Body of pancreas (tissue), 4 donors: ENCODE results near the gene MOGAT2. TPM values are rescaled to one million over a fixed set of nuclear protein-coding genes. Genes with fewer than 3 reads are reported as not detected.
A peak's percentile ranks its signal among the peaks of the same experiment; 100 is the strongest.

Source experiments
- ATAC-seq: fragments of 150-250 bp; one replicate; pipeline ENCODE4 v1.9.1; 2016
- DNase-seq, 4 donors: peaks; one replicate each; pipeline ENCODE4 v3.0.0-alpha.2; 2019
- H3K27ac ChIP-seq, 4 donors: fragments of 200-600 bp; sonication (generic); 1 replicate in 3 of 4; 2 replicates in 1 of 4; pipeline versions ENCODE4 v1.5.1 to v1.6.1; 2016 to 2019; ENCODE audit warnings: mild to moderate bottlenecking in 1 of 4, mixed read lengths in 1 of 4, moderate library complexity in 1 of 4
- H3K27me3 ChIP-seq, 2 donors: fragments of 200-600 bp; sonication (generic); one replicate each; pipeline ENCODE4 v1.6.0; 2016; ENCODE audit warnings: mild to moderate bottlenecking in 1 of 2
- H3K36me3 ChIP-seq, 2 donors: fragments of 200-600 bp; sonication (generic); replicated peaks in 1 of 2; 2 replicates each; pipeline ENCODE4 v1.5.1; 2016; ENCODE audit warnings: low read depth in 2 of 2; ENCODE audit not compliant: insufficient read depth in 1 of 2
- H3K4me1 ChIP-seq: fragments of 200-600 bp; sonication (generic); one replicate; pipeline ENCODE4 v1.6.0; 2016
- H3K4me3 ChIP-seq, 2 donors: fragments of 200-600 bp; sonication (generic); 1 replicate in 1 of 2; 2 replicates in 1 of 2; pipeline ENCODE4 v1.5.1; 2016 to 2019
- H3K9me3 ChIP-seq, 3 donors: fragments of 200-600 bp; sonication (generic); 1 replicate in 2 of 3; 2 replicates in 1 of 3; pipeline ENCODE4 v1.5.1; 2016
- CTCF ChIP-seq, 7 experiments: fragments of 450-650 bp in 4 of 7; fragments of 200-600 bp in 3 of 7; sonication (generic) in 3 of 7; IDR thresholded peaks; one replicate each; pipeline ENCODE4 v1.5.1; 2016 to 2019; ENCODE audit warnings: antibody characterized with exemption in 7 of 7
- POLR2A ChIP-seq, 3 donors: fragments of 450-650 bp; IDR thresholded peaks; one replicate each; pipeline ENCODE4 v1.6.1; 2016; ENCODE audit warnings: antibody characterized with exemption in 3 of 3, mild to moderate bottlenecking in 2 of 3
- WGBS, 2 donors: methylation state at CpG; one replicate each; pipeline ENCODE4 v1.1.5; 2017; 5-methylcytosine and 5-hydroxymethylcytosine counted together
- intact Hi-C: fragments of 100-400 bp; cut with DNase I; formaldehyde crosslinking; loops from one replicate; pipeline ENCODE4 v1.15.1; 2023
- total RNA-seq, 2 donors: library from RNA; depleted of rRNA; stranded (reverse); fragments of >200 nt; gene quantifications; one replicate each; pipeline ENCODE4 v1.1.0, GENCODE V29; 2016

MOGAT2 gene
- total RNA-seq, 2 donors from 2014 or later: not detected

DNA sequence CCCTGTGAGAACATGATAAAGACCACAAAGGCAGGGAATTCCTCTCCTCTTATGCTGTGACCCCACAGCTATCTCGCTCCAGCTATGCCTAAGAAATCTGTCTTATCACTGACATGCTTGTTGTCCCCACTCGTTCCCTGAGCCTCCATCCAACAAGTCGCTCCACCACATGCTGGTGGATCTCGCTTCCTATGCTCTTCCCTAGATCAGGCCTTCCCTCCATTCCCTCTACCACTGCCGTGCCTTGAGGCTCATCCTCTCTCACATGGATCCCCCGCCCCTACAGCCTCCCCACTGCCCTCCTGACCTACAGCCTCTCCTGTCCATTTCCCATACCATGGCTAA lies 49.6 kb downstream of the MOGAT2 start:
- intact Hi-C loops: no loop called here
- H3K9me3 ChIP-seq: no peaks in the 10 kb centered on the region
- 80 to 88% methylated on average over 6 of the region's 6 CpGs for WGBS, 2 donors
- DNase-seq (no peak), ATAC-seq (no peak)
- peaks cover 19% of the 10 kb centered on the region for H3K4me1 ChIP-seq
- TF ChIP-seq CTCF (IDR thresholded peaks at IDR 0.05): no peak
- TF ChIP-seq POLR2A (IDR thresholded peaks at IDR 0.05): no peak
- H3K4me3 ChIP-seq: no peak overlapping the region
- H3K27ac ChIP-seq: no peak overlapping the region
- H3K36me3 ChIP-seq: no peaks in the 10 kb centered on the region
- no peaks in the 10 kb centered on the region for H3K27me3 ChIP-seq

- ATAC-seq: no peak
- 12 to 29% methylated on average over 1 of the region's 1 CpG for WGBS, 2 donors
- TF ChIP-seq CTCF (IDR thresholded peaks at IDR 0.05) (no peak), POLR2A (IDR thresholded peaks at IDR 0.05) (no peak)
- no peak overlapping the region for H3K27ac ChIP-seq
- H3K36me3 ChIP-seq: no peaks in the 10 kb centered on the region
- H3K4me3 ChIP-seq: no peak overlapping the region
- no peaks in the 10 kb centered on the region for H3K9me3 ChIP-seq
- intact Hi-C loops: no loop called here
- no peak for DNase-seq
- H3K4me1 ChIP-seq: peaks cover 19% of the 10 kb centered on the region
- no peaks in the 10 kb centered on the region for H3K27me3 ChIP-seq
Observed at GRCh38 chr11:75767793-75768111, 50.1 kb downstream of the MOGAT2 start.

DNA sequence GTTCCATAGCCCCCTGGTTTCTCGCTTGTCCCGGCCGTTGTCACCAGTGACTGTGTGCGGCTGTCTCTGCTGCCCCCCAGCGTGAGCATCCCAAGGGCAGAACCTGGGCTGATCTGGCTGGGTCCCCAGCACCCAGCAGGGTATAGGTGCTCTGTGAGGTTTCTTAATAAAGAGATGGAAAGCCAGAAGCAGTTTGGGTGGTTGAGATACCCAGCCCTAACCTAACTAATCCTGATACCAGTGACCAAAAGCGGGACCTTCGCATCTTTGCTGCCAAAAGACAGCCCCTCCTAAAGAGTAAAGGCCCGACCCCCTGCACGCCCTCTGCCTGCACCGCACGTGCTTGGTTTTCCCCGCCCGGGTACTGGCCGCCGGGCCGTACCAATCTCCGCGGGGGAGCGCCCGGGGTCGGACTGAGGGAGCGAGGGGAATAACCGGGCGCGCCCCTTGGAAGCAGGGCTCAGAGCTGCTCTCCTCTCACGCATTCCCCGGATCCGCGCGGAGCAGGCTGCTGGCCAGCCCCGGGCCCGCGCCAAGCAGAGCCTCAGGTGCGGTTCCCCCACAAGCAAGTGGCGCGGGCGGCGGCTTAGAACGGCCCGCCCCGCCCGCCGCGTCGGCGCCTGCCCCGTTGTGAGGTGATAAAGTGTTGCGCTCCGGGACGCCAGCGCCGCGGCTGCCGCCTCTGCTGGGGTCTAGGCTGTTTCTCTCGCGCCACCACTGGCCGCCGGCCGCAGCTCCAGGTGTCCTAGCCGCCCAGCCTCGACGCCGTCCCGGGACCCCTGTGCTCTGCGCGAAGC lies 50.7 kb downstream of the MOGAT2 start, which contains the start of gene DGAT2:
Gene DGAT2, plus strand, starts transcription at position 667 of the 797 bp plus-strand sequence. CDS start 214 bp downstream, outside the sequence.
- peak; percentile 89 for ATAC-seq
- intact Hi-C loops: no loop called here

GRCh38 chr11:75768909-75769771 lies 51.5 kb downstream of the MOGAT2 start:
- ATAC-seq (no peak), DNase-seq (peak in 1 of 4 donors; percentile 11)
- intact Hi-C loops: no loop called here
- peaks cover 19% of the 10 kb centered on the region for H3K4me1 ChIP-seq
- TF ChIP-seq POLR2A (IDR thresholded peaks at IDR 0.05) (no peak), CTCF (IDR thresholded peaks at IDR 0.05) (peak in 1 of 7 experiments; percentile 1)
- no peaks in the 10 kb centered on the region for H3K36me3 ChIP-seq
- no peak overlapping the region for H3K27ac ChIP-seq
- peak overlapping the region in 1 of 2 donors; percentile 5 for H3K4me3 ChIP-seq
- no peaks in the 10 kb centered on the region for H3K27me3 ChIP-seq
- H3K9me3 ChIP-seq: no peaks in the 10 kb centered on the region
- WGBS, 2 donors: 18 to 31% methylated on average over 20 to 46 of the region's 46 CpGs

More for the DNA sequence above, 50.7 kb downstream of the MOGAT2 start, which contains the start of gene DGAT2:
- peak; percentile 67 to 81 (median 74) for DNase-seq
- no peaks in the 10 kb centered on the region for H3K9me3 ChIP-seq
- H3K4me1 ChIP-seq: peaks cover 19% of the 10 kb centered on the region
- no peaks in the 10 kb centered on the region for H3K27me3 ChIP-seq
- peak within 1 kb of the TSS in 1 of 4 donors; percentile 35 for H3K27ac ChIP-seq
- peak within 1 kb of the TSS in 1 of 2 donors; percentile 5 for H3K4me3 ChIP-seq
- TF ChIP-seq CTCF (IDR thresholded peaks at IDR 0.05) (peak in 3 of 7 experiments; percentile 6 to 38 (median 12)), POLR2A (IDR thresholded peaks at IDR 0.05) (no peak)
- WGBS, 2 donors: 3 to 51% methylated on average over 5 to 65 of the region's 66 CpGs
- no peaks in the 10 kb centered on the region for H3K36me3 ChIP-seq
